ENCODE data around the gene LPAR1.
A peak's percentile ranks its signal among the peaks of the same experiment; 100 is the strongest.

Gene LPAR1

DNA sequence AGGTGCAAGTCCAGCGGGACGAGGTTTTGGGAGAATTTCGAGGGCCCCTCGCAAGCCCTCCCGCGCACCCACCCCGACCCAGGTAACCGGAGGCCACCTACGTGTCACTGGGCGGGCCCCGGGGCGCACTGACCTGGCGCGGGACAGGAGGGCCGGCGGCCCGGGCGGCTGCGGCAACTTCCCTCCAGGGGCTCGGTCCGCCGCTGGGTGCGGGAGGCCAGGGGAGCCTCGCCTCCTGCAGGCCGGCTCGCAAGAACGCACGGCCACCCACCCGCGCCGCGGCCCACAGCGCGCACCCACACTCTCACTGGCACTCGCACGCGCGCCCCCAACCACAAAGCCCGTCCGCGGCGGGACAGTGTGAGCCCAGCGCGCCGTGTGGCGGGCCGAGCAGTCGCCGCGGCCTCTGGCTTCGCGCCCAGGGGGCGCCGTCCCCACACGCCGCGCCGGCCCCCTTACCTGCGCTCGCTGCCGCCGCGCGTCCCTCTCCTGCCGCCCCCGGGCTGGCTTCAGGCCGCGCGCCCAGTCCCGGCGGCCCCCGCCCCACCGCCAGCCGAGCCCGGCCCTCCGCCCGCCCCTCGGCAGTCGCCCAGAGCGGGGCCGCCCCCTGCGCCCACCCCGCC, 451 bp downstream of the LPAR1 start:
- Histone ChIP-seq H3K4me3 (ENCODE audit: low read length in 2 of 2) (peak overlapping the region; percentile 67 to 74), H3K27me3 (ENCODE audit: control insufficient read depth in 1 of 2, insufficient read depth in 2 of 2, low read length in 2 of 2) (peaks cover 0 to 24% of the 10 kb centered on the region in 2 donors), H3K9ac (ENCODE audit: low read length in 2 of 2) (peak overlapping the region; percentile 69 to 74), H3K9me3 (ENCODE audit: control insufficient read depth in 2 of 2, low read length in 2 of 2) (no peaks in the 10 kb centered on the region), H3K4me1 (ENCODE audit: control insufficient read depth, insufficient read depth, low read length) (peaks cover 12% of the 10 kb centered on the region), H3K27ac (ENCODE audit: low read length) (peak overlapping the region; percentile 67), H3K36me3 (ENCODE audit: control insufficient read depth in 2 of 2, insufficient read depth in 2 of 2, low read length in 2 of 2) (no peaks in the 10 kb centered on the region)

GRCh38 chr9:111037356-111037707, 938 bp downstream of the LPAR1 start:
- H3K9ac ChIP-seq (ENCODE audit: low read length in 2 of 2) = peak overlapping the region; percentile 69 to 74
- H3K27me3 ChIP-seq (ENCODE audit: control insufficient read depth in 1 of 2, insufficient read depth in 2 of 2, low read length in 2 of 2) = peaks cover 0 to 24% of the 10 kb centered on the region in 2 donors
- peak overlapping the region; percentile 67 to 74 for H3K4me3 ChIP-seq (ENCODE audit: low read length in 2 of 2)
- peaks cover 12% of the 10 kb centered on the region for H3K4me1 ChIP-seq (ENCODE audit: control insufficient read depth, insufficient read depth, low read length)
- H3K9me3 ChIP-seq (ENCODE audit: control insufficient read depth in 2 of 2, low read length in 2 of 2) = no peaks in the 10 kb centered on the region
- peak overlapping the region; percentile 67 for H3K27ac ChIP-seq (ENCODE audit: low read length)
- no peaks in the 10 kb centered on the region for H3K36me3 ChIP-seq (ENCODE audit: control insufficient read depth in 2 of 2, insufficient read depth in 2 of 2, low read length in 2 of 2)

DNA sequence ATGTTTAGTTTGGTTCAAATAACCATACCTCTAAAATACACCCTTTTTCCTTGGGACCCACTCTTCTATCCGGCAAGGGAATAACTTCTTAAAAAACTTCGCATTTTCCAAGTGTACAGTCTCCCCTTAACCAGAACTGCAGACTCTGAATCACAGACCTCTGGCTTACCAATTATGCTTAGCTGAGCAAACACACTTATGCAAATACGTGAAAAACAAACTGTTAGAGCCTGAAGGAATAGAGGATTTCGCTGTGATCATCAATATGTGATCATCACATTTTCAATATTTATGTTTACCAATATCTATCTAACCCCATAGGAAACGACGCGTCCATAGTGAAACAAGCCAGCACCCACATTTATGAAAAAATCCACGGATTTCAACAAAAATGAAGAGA, 1.3 kb downstream of the LPAR1 start:
- Histone ChIP-seq H3K9me3 (ENCODE audit: control insufficient read depth in 2 of 2, low read length in 2 of 2) (no peaks in the 10 kb centered on the region), H3K4me3 (ENCODE audit: low read length in 2 of 2) (peak overlapping the region; percentile 67 to 74), H3K4me1 (ENCODE audit: control insufficient read depth, insufficient read depth, low read length) (peaks cover 14% of the 10 kb centered on the region), H3K9ac (ENCODE audit: low read length in 2 of 2) (peak overlapping the region; percentile 69 to 74), H3K36me3 (ENCODE audit: control insufficient read depth in 2 of 2, insufficient read depth in 2 of 2, low read length in 2 of 2) (no peaks in the 10 kb centered on the region), H3K27me3 (ENCODE audit: control insufficient read depth in 1 of 2, insufficient read depth in 2 of 2, low read length in 2 of 2) (peaks cover 0 to 24% of the 10 kb centered on the region in 2 donors), H3K27ac (ENCODE audit: low read length) (peak overlapping the region; percentile 67)

GRCh38 chr9:111036429-111036789, 1.9 kb downstream of the LPAR1 start:
- Histone ChIP-seq H3K9ac (ENCODE audit: low read length in 2 of 2) (peak overlapping the region in 1 of 2 donors; percentile 69), H3K27ac (ENCODE audit: low read length) (peak overlapping the region; percentile 67), H3K4me3 (ENCODE audit: low read length in 2 of 2) (peak overlapping the region; percentile 67 to 74), H3K4me1 (ENCODE audit: control insufficient read depth, insufficient read depth, low read length) (peaks cover 14% of the 10 kb centered on the region), H3K36me3 (ENCODE audit: control insufficient read depth in 2 of 2, insufficient read depth in 2 of 2, low read length in 2 of 2) (no peaks in the 10 kb centered on the region), H3K9me3 (ENCODE audit: control insufficient read depth in 2 of 2, low read length in 2 of 2) (no peaks in the 10 kb centered on the region), H3K27me3 (ENCODE audit: control insufficient read depth in 1 of 2, insufficient read depth in 2 of 2, low read length in 2 of 2) (peaks cover 0 to 26% of the 10 kb centered on the region in 2 donors)

DNA sequence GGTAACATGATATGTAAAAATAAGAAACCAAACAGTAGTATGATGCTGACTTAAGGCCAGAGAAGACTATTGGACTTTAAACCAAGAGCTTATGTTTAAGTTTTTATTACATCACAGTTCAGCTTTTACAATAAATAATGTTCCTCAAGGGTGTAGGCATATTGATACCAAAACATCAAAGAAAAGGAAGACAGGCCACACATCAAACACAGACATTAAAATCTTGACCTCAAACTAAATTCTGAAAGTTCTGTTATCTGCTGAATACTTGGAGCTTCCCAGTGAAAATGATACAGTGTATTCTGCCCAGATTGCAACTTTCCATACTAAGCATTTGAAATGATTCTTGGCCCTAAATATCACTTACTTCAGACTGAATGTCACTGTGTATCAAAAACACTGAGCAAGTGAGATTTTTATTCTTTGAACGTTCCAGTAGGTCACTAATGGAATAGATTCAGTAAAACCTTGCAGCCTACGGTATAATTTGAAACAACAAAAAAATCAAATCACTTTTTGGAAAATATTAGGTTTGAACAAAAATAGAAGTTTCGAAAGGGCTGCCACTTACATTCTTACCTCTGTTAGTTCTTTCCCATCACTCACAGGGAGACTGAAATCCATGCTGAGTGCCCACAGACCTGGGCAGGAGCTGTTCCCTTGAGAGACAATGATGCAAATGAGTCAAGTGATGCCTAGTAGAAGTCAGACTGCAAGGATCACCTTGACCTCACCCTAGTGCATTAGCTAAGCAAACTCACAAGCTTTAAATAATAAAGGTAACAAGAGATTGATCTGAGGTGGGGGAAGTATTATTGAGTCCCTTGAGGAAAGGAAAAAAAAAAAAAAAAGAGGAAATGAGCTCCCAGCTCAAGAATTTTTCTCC, 2.5 kb downstream of the LPAR1 start:
- peak overlapping the region; percentile 67 for H3K27ac ChIP-seq (ENCODE audit: low read length)
- H3K36me3 ChIP-seq (ENCODE audit: control insufficient read depth in 2 of 2, insufficient read depth in 2 of 2, low read length in 2 of 2) = no peaks in the 10 kb centered on the region
- peaks cover 0 to 26% of the 10 kb centered on the region in 2 donors for H3K27me3 ChIP-seq (ENCODE audit: control insufficient read depth in 1 of 2, insufficient read depth in 2 of 2, low read length in 2 of 2)
- H3K9me3 ChIP-seq (ENCODE audit: control insufficient read depth in 2 of 2, low read length in 2 of 2) = no peaks in the 10 kb centered on the region
- H3K9ac ChIP-seq (ENCODE audit: low read length in 2 of 2) = peak overlapping the region in 1 of 2 donors; percentile 8
- H3K4me1 ChIP-seq (ENCODE audit: control insufficient read depth, insufficient read depth, low read length) = peaks cover 14% of the 10 kb centered on the region
- peak overlapping the region; percentile 67 to 74 for H3K4me3 ChIP-seq (ENCODE audit: low read length in 2 of 2)

- H3K36me3 ChIP-seq (ENCODE audit: control insufficient read depth in 2 of 2, insufficient read depth in 2 of 2, low read length in 2 of 2) = no peaks in the 10 kb centered on the region
- peaks cover 14% of the 10 kb centered on the region for H3K4me1 ChIP-seq (ENCODE audit: control insufficient read depth, insufficient read depth, low read length)
- no peak overlapping the region for H3K27ac ChIP-seq (ENCODE audit: low read length)
- H3K9me3 ChIP-seq (ENCODE audit: control insufficient read depth in 2 of 2, low read length in 2 of 2) = no peaks in the 10 kb centered on the region
- peaks cover 0 to 26% of the 10 kb centered on the region in 2 donors for H3K27me3 ChIP-seq (ENCODE audit: control insufficient read depth in 1 of 2, insufficient read depth in 2 of 2, low read length in 2 of 2)
- H3K9ac ChIP-seq (ENCODE audit: low read length in 2 of 2) = no peak overlapping the region
- no peak overlapping the region for H3K4me3 ChIP-seq (ENCODE audit: low read length in 2 of 2)
Measured at GRCh38 chr9:111034898-111035539, 3.3 kb downstream of the LPAR1 start.

DNA sequence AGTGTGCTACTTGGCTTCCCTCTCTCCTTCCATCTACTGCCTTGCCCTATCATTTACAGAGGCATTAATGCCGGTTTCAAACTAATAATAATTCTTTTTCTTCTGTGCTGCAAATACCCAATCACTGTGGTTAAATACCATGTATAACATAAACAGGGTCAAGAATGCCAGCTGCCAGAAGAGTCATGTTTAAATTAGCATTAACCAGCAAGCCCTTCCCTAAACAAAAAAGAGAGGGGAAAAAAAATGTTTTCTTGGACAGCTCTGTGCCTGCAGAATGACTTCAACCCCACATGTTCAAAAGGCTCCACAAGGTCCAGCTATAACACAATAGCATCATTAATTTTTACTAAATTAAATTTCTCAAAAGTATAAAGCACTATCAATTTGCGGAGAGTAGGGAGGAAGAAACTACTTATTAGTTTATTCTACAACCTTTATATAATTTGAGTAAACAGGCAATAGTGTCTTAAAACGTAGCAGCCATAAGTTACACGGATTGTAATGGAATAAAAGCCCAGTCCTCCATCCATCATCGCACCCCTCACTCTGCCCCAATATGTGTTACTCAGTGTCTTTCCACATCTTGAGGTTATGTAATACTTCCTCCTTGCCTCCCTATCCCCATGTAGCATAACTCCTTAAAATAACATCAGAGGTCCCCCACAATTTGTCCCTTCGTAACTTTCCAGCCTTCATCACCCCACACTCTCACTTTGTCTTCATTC, 3.9 kb downstream of the LPAR1 start:
- Histone ChIP-seq H3K27ac (ENCODE audit: low read length) (no peak overlapping the region), H3K36me3 (ENCODE audit: control insufficient read depth in 2 of 2, insufficient read depth in 2 of 2, low read length in 2 of 2) (no peaks in the 10 kb centered on the region), H3K9me3 (ENCODE audit: control insufficient read depth in 2 of 2, low read length in 2 of 2) (no peaks in the 10 kb centered on the region), H3K9ac (ENCODE audit: low read length in 2 of 2) (no peak overlapping the region), H3K4me1 (ENCODE audit: control insufficient read depth, insufficient read depth, low read length) (peaks cover 14% of the 10 kb centered on the region), H3K27me3 (ENCODE audit: control insufficient read depth in 1 of 2, insufficient read depth in 2 of 2, low read length in 2 of 2) (peaks cover 0 to 26% of the 10 kb centered on the region in 2 donors), H3K4me3 (ENCODE audit: low read length in 2 of 2) (no peak overlapping the region)

GRCh38 chr9:111030492-111030891, 7.8 kb downstream of the LPAR1 start:
- Histone ChIP-seq H3K4me1 (ENCODE audit: control insufficient read depth, insufficient read depth, low read length) (peaks cover 2% of the 10 kb centered on the region), H3K9ac (ENCODE audit: low read length in 2 of 2) (no peak overlapping the region), H3K27me3 (ENCODE audit: control insufficient read depth in 1 of 2, insufficient read depth in 2 of 2, low read length in 2 of 2) (peaks cover 0 to 2% of the 10 kb centered on the region in 2 donors), H3K36me3 (ENCODE audit: control insufficient read depth in 2 of 2, insufficient read depth in 2 of 2, low read length in 2 of 2) (no peaks in the 10 kb centered on the region), H3K4me3 (ENCODE audit: low read length in 2 of 2) (no peak overlapping the region), H3K9me3 (ENCODE audit: control insufficient read depth in 2 of 2, low read length in 2 of 2) (no peaks in the 10 kb centered on the region), H3K27ac (ENCODE audit: low read length) (no peak overlapping the region)

- Histone ChIP-seq H3K4me3 (ENCODE audit: low read length in 2 of 2) (no peak overlapping the region), H3K27ac (ENCODE audit: low read length) (no peak overlapping the region)
Measured at GRCh38 chr9:111029260-111029659, 9.0 kb downstream of the LPAR1 start.

GRCh38 chr9:111027798-111028197, 10.5 kb downstream of the LPAR1 start:
- Histone ChIP-seq H3K9me3 (ENCODE audit: control insufficient read depth in 2 of 2, low read length in 2 of 2) (no peaks in the 10 kb centered on the region), H3K4me1 (ENCODE audit: control insufficient read depth, insufficient read depth, low read length) (peaks cover 2% of the 10 kb centered on the region), H3K27ac (ENCODE audit: low read length) (no peak overlapping the region), H3K9ac (ENCODE audit: low read length in 2 of 2) (no peak overlapping the region), H3K27me3 (ENCODE audit: control insufficient read depth in 1 of 2, insufficient read depth in 2 of 2, low read length in 2 of 2) (peaks cover 0 to 2% of the 10 kb centered on the region in 2 donors), H3K4me3 (ENCODE audit: low read length in 2 of 2) (no peak overlapping the region), H3K36me3 (ENCODE audit: control insufficient read depth in 2 of 2, insufficient read depth in 2 of 2, low read length in 2 of 2) (no peaks in the 10 kb centered on the region)

More at GRCh38 chr9:111029260-111029659, 9.0 kb downstream of the LPAR1 start:
- H3K9me3 ChIP-seq (ENCODE audit: control insufficient read depth in 2 of 2, low read length in 2 of 2) = no peaks in the 10 kb centered on the region
- peaks cover 2% of the 10 kb centered on the region for H3K4me1 ChIP-seq (ENCODE audit: control insufficient read depth, insufficient read depth, low read length)
- no peak overlapping the region for H3K9ac ChIP-seq (ENCODE audit: low read length in 2 of 2)
- H3K36me3 ChIP-seq (ENCODE audit: control insufficient read depth in 2 of 2, insufficient read depth in 2 of 2, low read length in 2 of 2) = no peaks in the 10 kb centered on the region
- peaks cover 0 to 2% of the 10 kb centered on the region in 2 donors for H3K27me3 ChIP-seq (ENCODE audit: control insufficient read depth in 1 of 2, insufficient read depth in 2 of 2, low read length in 2 of 2)
